T-helper 17 cell (primary cell): ENCODE results near the gene RNASE11. TPM values are rescaled to one million over a fixed set of nuclear protein-coding genes. Genes with fewer than 3 reads are reported as not detected.
"Not testable (repeated sequence)": the region's sequence is repeated elsewhere in the genome, so short reads cannot be mapped to it uniquely, and the experiment has no call there.

Source experiments
- ATAC-seq: fragments of 150-1000 bp; cut with Tn5 transposase; 2 replicates; pipeline ENCODE4 v1.10.0; 2021; ENCODE audit warnings: mild to moderate bottlenecking, moderate library complexity
- DNase-seq, 3 donors: peaks; one replicate each; pipeline versions ENCODE4 v3.0.0 to v3.0.0-alpha.2; 2020 to 2021
- H3K9me3 ChIP-seq: one replicate; pipeline ENCODE4 v1.7.0; 2013; ENCODE audit warnings: low read length, mild to moderate bottlenecking; ENCODE audit not compliant: control insufficient read depth, poor library complexity, severe bottlenecking
- H3K27ac Mint-ChIP-seq: one replicate; pipeline ENCODE4 v1.8.0; 2022; ENCODE audit warnings: mild to moderate bottlenecking, moderate library complexity, mixed read lengths
- H3K27me3 Mint-ChIP-seq: one replicate; pipeline ENCODE4 v1.8.0; 2022; ENCODE audit warnings: mixed read lengths
- H3K36me3 Mint-ChIP-seq: one replicate; pipeline ENCODE4 v1.8.0; 2022; ENCODE audit warnings: low read depth, mixed read lengths
- H3K4me1 Mint-ChIP-seq: one replicate; pipeline ENCODE4 v1.8.0; 2022; ENCODE audit warnings: mild to moderate bottlenecking, mixed read lengths
- H3K4me3 Mint-ChIP-seq: one replicate; pipeline ENCODE4 v1.8.0; 2022; ENCODE audit warnings: mild to moderate bottlenecking, moderate library complexity, mixed read lengths
- total RNA-seq, 4 donors: library from RNA in 2 of 4; stranded (reverse) in 2 of 4; gene quantifications; one replicate each; pipeline ENCODE4 v1.2.3 and lab custom pipeline; 2022 to 2026

The RNASE11 gene
- total RNA-seq, 2 donors from 2014 or later = not detected

- Mint-ChIP-seq H3K4me3 (no peak overlapping the region), H3K27me3 (peaks cover 14% of the 10 kb centered on the region), H3K4me1 (peaks cover 2% of the 10 kb centered on the region), H3K27ac (no peak overlapping the region), H3K36me3 (no peaks in the 10 kb centered on the region)
- no peaks in the 10 kb centered on the region for H3K9me3 ChIP-seq
- ATAC-seq (no peak), DNase-seq (no peak)
Observed at GRCh38 chr14:20583908-20584307, 3.9 kb downstream of the RNASE11 start.

GRCh38 chr14:20583142-20583541, 4.7 kb downstream of the RNASE11 start:
- Mint-ChIP-seq H3K27ac (no peak overlapping the region), H3K4me3 (no peak overlapping the region), H3K4me1 (peaks cover 4% of the 10 kb centered on the region), H3K27me3 (peaks cover 14% of the 10 kb centered on the region), H3K36me3 (no peaks in the 10 kb centered on the region)
- no peak for DNase-seq
- no peak for ATAC-seq
- no peaks in the 10 kb centered on the region for H3K9me3 ChIP-seq

GRCh38 chr14:20580242-20580641, 7.6 kb downstream of the RNASE11 start:
- H3K4me1 Mint-ChIP-seq = peaks cover 4% of the 10 kb centered on the region
- no peak overlapping the region for H3K4me3 Mint-ChIP-seq

GRCh38 chr14:20578784-20579502, 8.9 kb downstream of the RNASE11 start:
- ATAC-seq (no peak), DNase-seq (no peak)
- H3K4me3 Mint-ChIP-seq = no peak overlapping the region
- H3K27me3 Mint-ChIP-seq = peaks cover 11% of the 10 kb centered on the region
- H3K4me1 Mint-ChIP-seq = peaks cover 4% of the 10 kb centered on the region
- H3K36me3 Mint-ChIP-seq = peaks cover 2% of the 10 kb centered on the region
- no peak overlapping the region for H3K27ac Mint-ChIP-seq
- no peaks in the 10 kb centered on the region for H3K9me3 ChIP-seq

More at GRCh38 chr14:20580242-20580641, 7.6 kb downstream of the RNASE11 start:
- Mint-ChIP-seq H3K36me3 (no peaks in the 10 kb centered on the region), H3K27ac (no peak overlapping the region), H3K27me3 (peaks cover 15% of the 10 kb centered on the region)
- DNase-seq (no peak), ATAC-seq (no peak)
- no peaks in the 10 kb centered on the region for H3K9me3 ChIP-seq

- H3K9me3 ChIP-seq = no peaks in the 10 kb centered on the region
- Mint-ChIP-seq H3K27me3 (peaks cover 9% of the 10 kb centered on the region), H3K36me3 (peaks cover 2% of the 10 kb centered on the region), H3K4me3 (no peak overlapping the region), H3K4me1 (peaks cover 4% of the 10 kb centered on the region), H3K27ac (no peak overlapping the region)
- ATAC-seq (no peak), DNase-seq (no peak)
Observed at GRCh38 chr14:20578325-20578724, 9.5 kb downstream of the RNASE11 start.

- not testable (repeated sequence) for H3K27ac Mint-ChIP-seq, ATAC-seq, H3K4me1 Mint-ChIP-seq
Observed at GRCh38 chr14:20572382-20572990, 15.3 kb downstream of the RNASE11 start.

GRCh38 chr14:20570720-20571119, 17.1 kb downstream of the RNASE11 start:
- not testable (repeated sequence) for H3K4me3 Mint-ChIP-seq, H3K27ac Mint-ChIP-seq

More at GRCh38 chr14:20572382-20572990, 15.3 kb downstream of the RNASE11 start:
- not testable (repeated sequence) for H3K36me3 Mint-ChIP-seq, DNase-seq, H3K27me3 Mint-ChIP-seq, H3K4me3 Mint-ChIP-seq, H3K9me3 ChIP-seq

GRCh38 chr14:20569865-20570264, 17.9 kb downstream of the RNASE11 start:
- not testable (repeated sequence) for H3K9me3 ChIP-seq, H3K4me3 Mint-ChIP-seq, ATAC-seq, H3K4me1 Mint-ChIP-seq, H3K27me3 Mint-ChIP-seq, H3K27ac Mint-ChIP-seq, H3K36me3 Mint-ChIP-seq, DNase-seq

More at GRCh38 chr14:20570720-20571119, 17.1 kb downstream of the RNASE11 start:
- not testable (repeated sequence) for H3K9me3 ChIP-seq, DNase-seq, H3K27me3 Mint-ChIP-seq, ATAC-seq, H3K36me3 Mint-ChIP-seq, H3K4me1 Mint-ChIP-seq

GRCh38 chr14:20569066-20569465, 18.7 kb downstream of the RNASE11 start:
- ATAC-seq (no peak), DNase-seq (no peak)
- H3K9me3 ChIP-seq = peaks cover 5% of the 10 kb centered on the region
- Mint-ChIP-seq H3K27ac (no peak overlapping the region), H3K27me3 (no peaks in the 10 kb centered on the region), H3K4me3 (no peak overlapping the region), H3K4me1 (peaks cover 3% of the 10 kb centered on the region), H3K36me3 (no peaks in the 10 kb centered on the region)

- Mint-ChIP-seq H3K36me3 (no peaks in the 10 kb centered on the region), H3K27ac (no peak overlapping the region), H3K4me3 (no peak overlapping the region), H3K4me1 (peaks cover 3% of the 10 kb centered on the region), H3K27me3 (peaks cover 4% of the 10 kb centered on the region)
- H3K9me3 ChIP-seq = peaks cover 5% of the 10 kb centered on the region
- ATAC-seq (no peak), DNase-seq (no peak)
Observed at GRCh38 chr14:20568393-20568792, 19.4 kb downstream of the RNASE11 start.

- not testable (repeated sequence) for H3K9me3 ChIP-seq, H3K27me3 Mint-ChIP-seq, H3K4me3 Mint-ChIP-seq, H3K4me1 Mint-ChIP-seq, H3K27ac Mint-ChIP-seq, H3K36me3 Mint-ChIP-seq, ATAC-seq, DNase-seq
Observed at GRCh38 chr14:20567199-20567598, 20.6 kb downstream of the RNASE11 start.

- Mint-ChIP-seq H3K27ac (no peak overlapping the region), H3K4me1 (peaks cover 3% of the 10 kb centered on the region), H3K4me3 (no peak overlapping the region), H3K36me3 (no peaks in the 10 kb centered on the region), H3K27me3 (peaks cover 8% of the 10 kb centered on the region)
- DNase-seq (no peak), ATAC-seq (no peak)
- H3K9me3 ChIP-seq = peaks cover 5% of the 10 kb centered on the region
Observed at GRCh38 chr14:20564501-20564997, 23.3 kb downstream of the RNASE11 start.

GRCh38 chr14:20563971-20564370, 23.8 kb downstream of the RNASE11 start:
- H3K4me3 Mint-ChIP-seq = no peak overlapping the region
- peaks cover under 1% of the 10 kb centered on the region for H3K9me3 ChIP-seq
- H3K27ac Mint-ChIP-seq = no peak overlapping the region
- no peak for ATAC-seq
- peaks cover 13% of the 10 kb centered on the region for H3K27me3 Mint-ChIP-seq
- no peaks in the 10 kb centered on the region for H3K36me3 Mint-ChIP-seq
- peaks cover 3% of the 10 kb centered on the region for H3K4me1 Mint-ChIP-seq
- DNase-seq = no peak
